IPS DF 19.7 (cell line): ENCODE results near the gene ERICH6B.

Experiments used
- DNase-seq: peaks from one replicate; pipeline ENCODE4 v3.0.0-alpha.2; 2013; ENCODE audit warnings: low read depth, low spot score

The ERICH6B gene

GRCh38 chr13:45542391-45542790 lies 73.1 kb downstream of the ERICH6B start:
- DNase-seq, result no peak

GRCh38 chr13:45541806-45542205 lies 73.7 kb downstream of the ERICH6B start:
- DNase-seq, result no peak

- no peak for DNase-seq
Measured at GRCh38 chr13:45540864-45541263, 74.7 kb downstream of the ERICH6B start.

GRCh38 chr13:45540195-45540594 lies 75.3 kb downstream of the ERICH6B start:
- DNase-seq, result no peak

GRCh38 chr13:45538382-45538781 lies 77.2 kb downstream of the ERICH6B start:
- no peak for DNase-seq

GRCh38 chr13:45537516-45537915 lies 78.0 kb downstream of the ERICH6B start:
- no peak for DNase-seq

- DNase-seq, result no peak
Measured at GRCh38 chr13:45536224-45536623, 79.3 kb downstream of the ERICH6B start.

- no peak for DNase-seq
Measured at GRCh38 chr13:45534604-45535003, 80.9 kb downstream of the ERICH6B start.

GRCh38 chr13:45529758-45530157 lies 85.8 kb downstream of the ERICH6B start:
- DNase-seq, result no peak

GRCh38 chr13:45527699-45528462 lies 87.7 kb downstream of the ERICH6B start:
- no peak for DNase-seq

- DNase-seq, result no peak
Measured at GRCh38 chr13:45522571-45522970, 93.0 kb downstream of the ERICH6B start.

- no peak for DNase-seq
Measured at GRCh38 chr13:45521297-45521696, 94.2 kb downstream of the ERICH6B start.

GRCh38 chr13:45519493-45519892 lies 96.0 kb downstream of the ERICH6B start:
- no peak for DNase-seq

GRCh38 chr13:45518525-45519245 lies 96.9 kb downstream of the ERICH6B start:
- DNase-seq, result no peak

GRCh38 chr13:45516757-45517156 lies 98.8 kb downstream of the ERICH6B start:
- no peak for DNase-seq

GRCh38 chr13:45512098-45512496 lies 103.4 kb downstream of the ERICH6B start:
- DNase-seq, result no peak

- no peak for DNase-seq
Measured at GRCh38 chr13:45511310-45512097, 104.0 kb downstream of the ERICH6B start.

GRCh38 chr13:45510672-45511071 lies 104.9 kb downstream of the ERICH6B start:
- DNase-seq, result no peak

- DNase-seq, result no peak
Measured at GRCh38 chr13:45508776-45509175, 106.8 kb downstream of the ERICH6B start.

GRCh38 chr13:45506811-45507210 lies 108.7 kb downstream of the ERICH6B start:
- DNase-seq, result no peak

- DNase-seq, result no peak
Measured at GRCh38 chr13:45503658-45504057, 111.9 kb downstream of the ERICH6B start.

- DNase-seq, result no peak
Measured at GRCh38 chr13:45501175-45501526, 114.4 kb downstream of the ERICH6B start.
